ENCODE results near the gene KRTAP5-11. TPM values are rescaled to one million over a fixed set of nuclear protein-coding genes. Genes with fewer than 3 reads are reported as not detected.
"Not testable (repeated sequence)": the region's sequence is repeated elsewhere in the genome, so short reads cannot be mapped to it uniquely, and the experiment has no call there.

The KRTAP5-11 gene
- total and polyA plus RNA-seq, 12 donors = not detected

DNA sequence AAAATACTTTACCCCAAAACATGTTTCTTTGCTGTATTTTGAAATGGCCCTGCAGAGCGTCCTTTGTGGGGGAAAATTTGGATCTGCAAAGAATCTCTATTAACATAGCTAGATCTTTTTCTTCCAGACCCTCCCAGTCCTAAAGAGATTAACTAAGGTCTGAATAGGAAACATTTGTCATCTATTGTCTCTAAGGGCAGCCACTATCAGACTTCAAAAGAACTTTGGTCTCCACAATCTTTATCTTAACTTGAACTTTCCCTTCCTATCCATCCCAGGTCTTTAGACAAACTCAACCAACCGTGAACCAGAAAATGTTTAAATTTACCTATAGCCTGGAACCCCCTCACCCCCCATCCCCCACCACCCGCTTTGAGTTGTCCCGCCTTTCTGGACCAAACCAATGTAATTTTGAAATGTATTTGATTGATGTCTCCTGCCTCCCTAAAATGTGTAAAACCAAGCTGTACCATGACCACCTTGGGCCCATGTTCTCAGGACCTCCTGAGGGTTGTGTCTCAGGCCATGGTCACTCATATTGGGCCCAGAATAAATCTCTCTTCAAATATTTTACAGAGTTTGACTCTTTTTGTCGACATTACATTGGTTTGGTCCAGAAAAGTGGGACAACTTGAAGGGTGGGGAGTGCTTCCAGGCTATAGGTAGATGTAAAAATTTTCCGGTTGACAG, 38.0 kb downstream of the KRTAP5-11 start:
- H3K36me3 ChIP-seq = no peaks in the 10 kb centered on the region
- H3K9me3 ChIP-seq = peaks cover 0 to 4% (median 0%) of the 10 kb centered on the region in 11 donors
- TF ChIP-seq, protein P1, sequence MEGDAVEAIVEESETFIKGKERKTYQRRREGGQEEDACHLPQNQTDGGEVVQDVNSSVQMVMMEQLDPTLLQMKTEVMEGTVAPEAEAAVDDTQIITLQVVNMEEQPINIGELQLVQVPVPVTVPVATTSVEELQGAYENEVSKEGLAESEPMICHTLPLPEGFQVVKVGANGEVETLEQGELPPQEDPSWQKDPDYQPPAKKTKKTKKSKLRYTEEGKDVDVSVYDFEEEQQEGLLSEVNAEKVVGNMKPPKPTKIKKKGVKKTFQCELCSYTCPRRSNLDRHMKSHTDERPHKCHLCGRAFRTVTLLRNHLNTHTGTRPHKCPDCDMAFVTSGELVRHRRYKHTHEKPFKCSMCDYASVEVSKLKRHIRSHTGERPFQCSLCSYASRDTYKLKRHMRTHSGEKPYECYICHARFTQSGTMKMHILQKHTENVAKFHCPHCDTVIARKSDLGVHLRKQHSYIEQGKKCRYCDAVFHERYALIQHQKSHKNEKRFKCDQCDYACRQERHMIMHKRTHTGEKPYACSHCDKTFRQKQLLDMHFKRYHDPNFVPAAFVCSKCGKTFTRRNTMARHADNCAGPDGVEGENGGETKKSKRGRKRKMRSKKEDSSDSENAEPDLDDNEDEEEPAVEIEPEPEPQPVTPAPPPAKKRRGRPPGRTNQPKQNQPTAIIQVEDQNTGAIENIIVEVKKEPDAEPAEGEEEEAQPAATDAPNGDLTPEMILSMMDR (IDR thresholded peaks at IDR 0.05) = no peak
- ATAC-seq = no peak
- H3K27ac ChIP-seq = no peak overlapping the region
- no peak overlapping the region for H3K4me3 ChIP-seq
- intact Hi-C loops (cut with DNase I) = no loop called here
- peaks cover 0 to 21% (median 0%) of the 10 kb centered on the region in 9 donors for H3K4me1 ChIP-seq
- no peak for DNase-seq
- H3K27me3 ChIP-seq = peaks cover 0 to 22% (median 3%) of the 10 kb centered on the region in 7 donors
- WGBS, 2 donors = 86 to 88% methylated on average over 6 of the region's 6 CpGs

GRCh38 chr11:71543866-71544265, 38.8 kb downstream of the KRTAP5-11 start:
- Histone ChIP-seq H3K36me3 (no peaks in the 10 kb centered on the region), H3K4me3 (no peak overlapping the region), H3K27me3 (peaks cover 0 to 22% (median 3%) of the 10 kb centered on the region in 7 donors), H3K4me1 (peaks cover 0 to 13% (median 0%) of the 10 kb centered on the region in 9 donors), H3K27ac (no peak overlapping the region), H3K9me3 (peaks cover 0 to 4% (median 0%) of the 10 kb centered on the region in 11 donors)
- WGBS, 2 donors = 40 to 51% methylated on average over 8 of the region's 8 CpGs
- intact Hi-C loops (cut with DNase I) = no loop called here
- DNase-seq (no peak), ATAC-seq (no peak)
- TF ChIP-seq, protein P1 (IDR thresholded peaks at IDR 0.05) = no peak

- ATAC-seq (no peak), DNase-seq (no peak)
- peaks cover 0 to 5% (median 0%) of the 10 kb centered on the region in 9 donors for H3K4me1 ChIP-seq
- intact Hi-C loops (cut with DNase I) = no loop called here
- 60 to 71% methylated on average over 15 of the region's 15 CpGs for WGBS, 2 donors
- H3K9me3 ChIP-seq = peaks cover 0 to 4% (median 0%) of the 10 kb centered on the region in 11 donors
- H3K36me3 ChIP-seq = no peaks in the 10 kb centered on the region
- no peak overlapping the region for H3K4me3 ChIP-seq
- TF ChIP-seq, protein P1 (IDR thresholded peaks at IDR 0.05) = no peak
- no peak overlapping the region for H3K27ac ChIP-seq
- H3K27me3 ChIP-seq = peaks cover 0 to 22% (median 3%) of the 10 kb centered on the region in 7 donors
Measured at GRCh38 chr11:71542879-71543777, 39.5 kb downstream of the KRTAP5-11 start.

DNA sequence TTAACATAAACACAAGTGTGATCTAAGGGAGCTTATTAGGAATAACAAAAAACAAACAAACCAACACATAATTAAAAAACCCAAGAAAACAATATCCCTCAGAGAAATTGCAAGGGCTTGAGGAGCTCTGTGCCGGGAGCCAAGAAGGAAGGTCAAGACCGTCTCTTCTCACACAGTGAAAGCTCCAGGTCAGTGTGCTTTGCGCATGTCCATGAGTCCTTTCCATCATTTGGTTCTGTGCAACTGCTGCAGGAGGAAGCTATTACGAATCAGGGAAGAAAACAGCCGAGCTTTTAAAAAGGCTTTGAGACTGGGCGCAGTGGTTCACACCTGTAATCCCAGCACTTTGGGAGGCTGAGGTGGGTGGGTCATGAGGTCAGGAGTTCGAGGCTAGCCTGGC, 40.3 kb downstream of the KRTAP5-11 start:
- intact Hi-C loops (cut with DNase I) = no loop called here
- Histone ChIP-seq H3K4me3 (no peak overlapping the region), H3K9me3 (peaks cover 0 to 4% (median 0%) of the 10 kb centered on the region in 11 donors), H3K4me1 (no peaks in the 10 kb centered on the region), H3K27me3 (peaks cover 0 to 15% (median 0%) of the 10 kb centered on the region in 7 donors), H3K36me3 (no peaks in the 10 kb centered on the region), H3K27ac (no peak overlapping the region)
- ATAC-seq (no peak), DNase-seq (no peak)
- TF ChIP-seq, protein P1 (IDR thresholded peaks at IDR 0.05) = no peak
- 93% methylated on average over 7 of the region's 7 CpGs for WGBS, 2 donors

DNA sequence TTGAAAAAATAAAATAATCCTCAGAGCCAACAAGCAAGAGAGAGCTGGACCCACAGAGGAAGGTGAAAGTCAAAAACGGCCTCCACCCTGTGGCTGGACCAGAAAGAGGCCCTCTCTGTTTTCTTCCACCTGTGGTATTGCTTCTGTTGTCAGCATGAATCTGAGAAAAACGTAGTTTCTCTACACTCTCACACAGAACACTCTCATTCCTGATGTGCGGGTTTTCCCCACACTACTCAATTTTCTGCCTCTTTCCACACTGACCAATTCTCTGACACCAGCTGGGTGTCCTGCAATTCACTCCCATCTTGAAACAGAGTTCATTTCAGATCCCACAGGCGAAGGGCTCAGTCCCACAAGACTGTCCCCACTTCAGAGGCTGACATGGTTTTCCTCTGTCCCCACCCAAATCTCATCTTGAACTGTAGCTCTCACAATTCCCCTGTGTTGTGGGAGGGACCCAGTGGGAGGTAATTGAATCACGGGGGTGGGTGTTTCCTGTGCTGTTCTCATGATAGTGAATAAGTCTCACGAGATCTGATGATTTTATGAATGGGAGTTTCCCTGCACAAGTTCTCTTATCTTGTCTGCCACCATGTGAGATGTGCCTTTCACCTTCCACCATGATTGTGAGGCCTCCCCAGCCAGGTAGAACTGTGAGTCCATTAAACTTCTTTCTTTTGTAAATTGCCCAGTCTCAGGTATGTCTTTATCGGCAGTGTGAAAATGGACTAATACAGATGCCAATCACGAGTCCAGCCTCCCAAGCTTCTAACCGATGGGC, 42.0 kb downstream of the KRTAP5-11 start:
- H3K36me3 ChIP-seq; H3K9me3 ChIP-seq; ATAC-seq; H3K27me3 ChIP-seq; H3K27ac ChIP-seq; DNase-seq; intact Hi-C loops (cut with DNase I); H3K4me3 ChIP-seq; H3K4me1 ChIP-seq: not testable (repeated sequence)
- WGBS, 2 donors = 84 to 87% methylated on average over 9 of the region's 9 CpGs

GRCh38 chr11:71539971-71540370, 42.7 kb downstream of the KRTAP5-11 start:
- H3K27ac ChIP-seq; DNase-seq; H3K36me3 ChIP-seq; H3K27me3 ChIP-seq; H3K4me1 ChIP-seq; ATAC-seq; H3K4me3 ChIP-seq; intact Hi-C loops (cut with DNase I); H3K9me3 ChIP-seq: not testable (repeated sequence)
- WGBS, 2 donors = 93 to 99% methylated on average over 11 of the region's 11 CpGs

Data from heart right ventricle (tissue), 16 donors.